Middle frontal gyrus (tissue), 1 donor: ENCODE results near the gene LRRC55.

Source experiments
- DNase-seq: peaks from one replicate; pipeline ENCODE4 v3.0.0-alpha.2; 2015; ENCODE audit warnings: low spot score; ENCODE audit errors: extremely low spot score

LRRC55 gene

GRCh38 chr11:57200917-57201316, 19.2 kb downstream of the LRRC55 start:
- no peak for DNase-seq

GRCh38 chr11:57202281-57202680, 20.5 kb downstream of the LRRC55 start:
- DNase-seq: no peak

GRCh38 chr11:57203359-57203758, 21.6 kb downstream of the LRRC55 start:
- DNase-seq: no peak

GRCh38 chr11:57203882-57204480, 22.2 kb downstream of the LRRC55 start:
- no peak for DNase-seq

GRCh38 chr11:57205041-57205641, 23.4 kb downstream of the LRRC55 start:
- no peak for DNase-seq

GRCh38 chr11:57207168-57207567, 25.4 kb downstream of the LRRC55 start:
- DNase-seq: no peak

GRCh38 chr11:57210781-57211180, 29.0 kb downstream of the LRRC55 start:
- DNase-seq: no peak

GRCh38 chr11:57213342-57214097, 31.8 kb downstream of the LRRC55 start:
- no peak for DNase-seq

GRCh38 chr11:57214098-57214417, 32.3 kb downstream of the LRRC55 start:
- DNase-seq: no peak

GRCh38 chr11:57214494-57214893, 32.7 kb downstream of the LRRC55 start:
- DNase-seq: no peak

- DNase-seq: no peak
Observed at GRCh38 chr11:57216463-57216862, 34.7 kb downstream of the LRRC55 start.

- no peak for DNase-seq
Observed at GRCh38 chr11:57217053-57217452, 35.3 kb downstream of the LRRC55 start.

GRCh38 chr11:57219021-57219627, 37.4 kb downstream of the LRRC55 start:
- DNase-seq: no peak

- DNase-seq: no peak
Observed at GRCh38 chr11:57222239-57222638, 40.5 kb downstream of the LRRC55 start.

GRCh38 chr11:57223601-57224000, 41.8 kb downstream of the LRRC55 start:
- DNase-seq: no peak

GRCh38 chr11:57224128-57224527, 42.4 kb downstream of the LRRC55 start:
- no peak for DNase-seq

- DNase-seq: no peak
Observed at GRCh38 chr11:57224537-57224936, 42.8 kb downstream of the LRRC55 start.

GRCh38 chr11:57228600-57228999, 46.8 kb downstream of the LRRC55 start:
- no peak for DNase-seq

GRCh38 chr11:57230316-57230715, 48.6 kb downstream of the LRRC55 start:
- no peak for DNase-seq

GRCh38 chr11:57230791-57231538, 49.2 kb downstream of the LRRC55 start:
- no peak for DNase-seq

GRCh38 chr11:57231539-57232253, 49.9 kb downstream of the LRRC55 start:
- DNase-seq: no peak
